GM10248 (cell line): ENCODE measurements around the gene C5orf52.

Experiments used
- CTCF ChIA-PET: fragments of 300-600 bp; sonication (Branson Sonifier 250); formaldehyde crosslinking; extraction: SDS; loops from one replicate; lab custom pipeline; 2021; ENCODE audit warnings: antibody characterized with exemption; lab: Yijun Ruan, JAX
- POLR2A ChIA-PET: fragments of 350-650 bp; sonication (Branson Sonifier 250); formaldehyde crosslinking; extraction: SDS; loops from one replicate; lab custom pipeline; 2020; ENCODE audit warnings: antibody characterized with exemption; lab: Yijun Ruan, JAX
- DNase-seq: peaks from one replicate; pipeline ENCODE4 v3.0.0; 2012; ENCODE audit errors: extremely low spot score
- TF ChIP-seq, protein P1 (sequence below): IDR thresholded peaks from 2 replicates; pipeline ENCODE4 v1.5.1; 2012; ENCODE audit warnings: mild to moderate bottlenecking, low read depth; ENCODE audit errors: extremely low read depth, missing control alignments, control extremely low read depth

The C5orf52 gene

DNA sequence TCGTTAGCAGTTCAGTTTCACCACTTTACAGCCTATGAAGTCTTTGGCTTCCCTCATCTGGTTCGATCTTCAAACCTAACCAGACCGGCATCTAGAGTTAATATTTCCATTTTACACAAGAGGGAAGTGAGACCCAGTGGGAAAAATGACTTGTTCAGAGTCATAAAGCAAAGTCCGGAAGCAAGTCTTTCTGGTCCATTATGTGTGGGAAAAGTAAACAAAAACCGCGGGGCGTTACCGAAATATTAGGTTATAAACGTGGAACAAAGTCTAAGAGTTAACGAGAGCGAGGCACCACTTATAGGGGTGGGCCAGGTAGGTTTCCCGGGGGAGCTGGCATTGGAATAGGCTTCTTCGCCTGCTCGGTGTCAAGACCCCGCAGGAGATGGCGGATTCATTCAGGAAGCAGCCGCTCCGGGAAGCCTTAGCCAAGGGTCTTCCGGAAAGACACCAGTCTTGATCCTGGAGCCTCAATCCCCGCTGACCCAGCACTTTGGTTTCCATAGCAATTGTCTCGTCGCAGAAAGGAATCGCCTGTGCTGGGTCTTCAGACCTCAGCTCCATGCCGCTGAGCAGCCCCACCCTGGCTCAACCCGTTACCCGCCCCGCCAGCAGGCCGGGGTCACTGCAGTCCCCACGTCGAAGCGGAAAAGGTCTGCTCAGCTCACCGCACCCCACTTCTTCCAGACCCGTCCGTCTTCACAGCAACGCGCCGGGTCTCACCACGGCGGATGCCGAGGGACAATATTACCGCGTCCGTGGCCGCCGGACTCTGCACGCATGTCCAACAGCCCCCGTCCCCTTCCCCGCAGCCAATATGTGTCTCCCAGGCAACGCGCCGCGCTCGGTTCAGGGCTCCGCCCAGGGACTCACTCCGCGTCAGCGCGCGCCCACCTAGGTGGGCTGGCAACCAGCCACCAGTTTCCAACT lies at the start of gene C5orf52:
TSS of gene C5orf52 (plus strand) at position 872 of the 930 bp plus-strand sequence. CDS start 82 bp downstream, outside the sequence.
- ChIA-PET CTCF (interaction anchor here (0.9 to 6.6 kb wide), 6 partner anchors 47 to 164 kb away, joined by 3 to 128 read pairs (median 3); partner anchors contain the start of gene LSM11), POLR2A (no interaction called here)
- DNase-seq: peak; percentile 57
- TF ChIP-seq, protein P1, sequence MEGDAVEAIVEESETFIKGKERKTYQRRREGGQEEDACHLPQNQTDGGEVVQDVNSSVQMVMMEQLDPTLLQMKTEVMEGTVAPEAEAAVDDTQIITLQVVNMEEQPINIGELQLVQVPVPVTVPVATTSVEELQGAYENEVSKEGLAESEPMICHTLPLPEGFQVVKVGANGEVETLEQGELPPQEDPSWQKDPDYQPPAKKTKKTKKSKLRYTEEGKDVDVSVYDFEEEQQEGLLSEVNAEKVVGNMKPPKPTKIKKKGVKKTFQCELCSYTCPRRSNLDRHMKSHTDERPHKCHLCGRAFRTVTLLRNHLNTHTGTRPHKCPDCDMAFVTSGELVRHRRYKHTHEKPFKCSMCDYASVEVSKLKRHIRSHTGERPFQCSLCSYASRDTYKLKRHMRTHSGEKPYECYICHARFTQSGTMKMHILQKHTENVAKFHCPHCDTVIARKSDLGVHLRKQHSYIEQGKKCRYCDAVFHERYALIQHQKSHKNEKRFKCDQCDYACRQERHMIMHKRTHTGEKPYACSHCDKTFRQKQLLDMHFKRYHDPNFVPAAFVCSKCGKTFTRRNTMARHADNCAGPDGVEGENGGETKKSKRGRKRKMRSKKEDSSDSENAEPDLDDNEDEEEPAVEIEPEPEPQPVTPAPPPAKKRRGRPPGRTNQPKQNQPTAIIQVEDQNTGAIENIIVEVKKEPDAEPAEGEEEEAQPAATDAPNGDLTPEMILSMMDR: no peak

DNA sequence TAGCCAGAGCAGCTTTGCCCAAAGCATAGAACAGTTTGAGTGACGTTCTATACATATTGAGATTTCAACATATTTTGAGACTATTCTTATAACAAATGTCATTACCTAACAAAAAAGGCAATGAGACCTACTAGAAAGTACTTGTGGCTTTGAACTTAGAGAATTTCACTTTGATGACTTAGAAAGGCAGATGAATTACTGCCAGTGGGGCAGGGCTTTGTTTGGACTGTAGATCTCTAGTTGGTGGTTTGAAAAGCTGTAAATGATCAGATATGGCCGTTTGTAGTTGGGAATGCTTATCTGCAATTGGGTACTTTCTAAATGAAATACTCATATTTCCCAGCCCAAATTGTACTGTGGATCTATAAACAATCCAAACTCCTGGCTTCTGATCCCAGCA lies 47.2 kb upstream of the C5orf52 start:
- TF ChIP-seq, protein P1: no peak
- no peak for DNase-seq
- ChIA-PET CTCF (interaction anchor here (2.4 kb wide), 1 partner anchor 12 kb away, joined by 11 read pairs; no protein-coding TSS in a partner anchor), POLR2A (no interaction called here)

DNA sequence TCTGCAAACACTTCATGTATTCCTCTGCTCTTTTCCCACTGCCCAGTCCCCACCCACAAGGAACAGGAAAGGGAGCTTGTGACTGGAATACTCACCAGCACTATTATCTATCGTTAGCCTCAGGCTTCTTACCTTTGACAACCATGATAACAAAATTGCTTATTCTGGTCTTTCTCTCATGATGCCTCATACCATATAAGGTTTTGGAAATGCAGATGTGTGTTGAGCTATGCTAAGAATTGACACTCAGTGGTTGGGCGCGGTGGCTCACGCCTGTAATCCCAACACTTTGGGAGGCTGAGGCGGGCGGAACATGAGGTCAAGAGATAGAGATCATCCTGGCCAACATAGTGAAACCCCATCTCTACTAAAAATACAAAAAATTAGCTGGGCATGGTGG lies 44.5 kb upstream of the C5orf52 start:
- TF ChIP-seq, protein P1: no peak
- POLR2A ChIA-PET: no interaction called here
- CTCF ChIA-PET: interaction anchor here (1.4 kb wide), 2 partner anchors 9 to 14 kb away, joined by 3 read pairs; no protein-coding TSS in a partner anchor
- DNase-seq: no peak

DNA sequence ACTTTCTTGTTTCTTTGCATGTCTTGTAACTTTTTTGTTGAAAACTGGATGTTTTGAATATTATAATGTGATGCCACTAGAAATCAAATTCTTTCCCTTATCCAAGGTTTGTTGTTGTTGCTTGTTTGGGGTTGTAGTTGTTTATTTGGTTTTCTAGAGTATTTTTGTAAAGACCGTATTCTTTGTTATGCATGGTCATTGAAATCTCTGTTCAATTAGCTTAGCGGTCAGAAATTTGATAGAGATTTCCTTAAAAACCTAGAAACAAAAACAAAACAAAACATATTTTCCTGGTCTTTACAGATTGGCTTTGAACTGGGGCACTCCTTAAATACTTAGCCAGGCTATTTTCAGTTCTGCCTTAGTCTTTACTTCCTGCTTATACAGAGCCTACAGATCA lies 41.0 kb upstream of the C5orf52 start:
- TF ChIP-seq, protein P1: no peak
- no peak for DNase-seq
- ChIA-PET POLR2A (no interaction called here), CTCF (interaction anchor here (2.3 kb wide), 1 partner anchor 12 kb away, joined by 14 read pairs; no protein-coding TSS in a partner anchor)

DNA sequence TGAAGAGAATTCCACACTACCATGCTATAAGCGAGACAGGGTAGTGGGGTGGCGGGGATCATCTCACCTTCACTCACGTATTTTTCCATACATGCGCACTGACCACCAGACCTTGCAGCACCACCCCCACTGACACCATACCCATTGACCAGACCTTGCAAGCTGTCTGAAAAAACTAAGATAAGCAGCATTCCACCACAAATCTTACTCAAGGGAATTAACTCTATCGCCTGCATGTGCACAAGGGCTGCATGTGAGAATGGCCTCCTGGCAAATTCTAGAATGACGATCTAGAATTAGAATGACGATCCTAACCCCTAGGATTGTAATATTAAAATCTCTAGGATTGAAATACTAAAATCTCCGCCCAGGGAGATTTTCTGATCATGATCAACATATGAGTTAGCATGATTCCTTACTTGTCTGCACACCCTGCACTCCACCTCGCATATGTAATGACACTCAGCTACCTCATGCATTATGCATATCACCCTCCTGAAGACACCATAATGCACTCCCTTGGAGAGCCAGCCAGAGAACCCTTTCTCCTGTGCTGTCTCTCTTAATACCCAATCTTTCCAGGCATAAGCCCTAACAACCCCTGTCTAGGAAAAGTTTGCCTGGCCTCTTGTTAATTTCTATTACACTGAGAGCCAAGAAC lies 30.8 kb upstream of the C5orf52 start:
- ChIA-PET POLR2A (no interaction called here), CTCF (interaction anchor here (1.0 kb wide), 1 partner anchor 32 kb away, joined by 3 read pairs; no protein-coding TSS in a partner anchor)
- TF ChIP-seq, protein P1: no peak
- no peak for DNase-seq
